WTC11 (cell line): ENCODE results near the gene MCUB. TPM values are rescaled to one million over a fixed set of nuclear protein-coding genes. Genes with fewer than 3 reads are reported as not detected.

Experiments
- ATAC-seq: fragments of 200-7000 bp; cut with Tn5 transposase; 2 replicates; pipeline ENCODE4 v1.10.0; 2021; ENCODE audit warnings: mild to moderate bottlenecking, moderate library complexity
- CTCF ChIA-PET: fragments of 300-600 bp; sonication (Branson Sonifier 250); formaldehyde crosslinking; loops from one replicate; lab custom pipeline; 2021; ENCODE audit warnings: antibody characterized with exemption; lab: Charles Lee
- POLR2A ChIA-PET: fragments of 350-600 bp; sonication (Branson Sonifier 250); formaldehyde crosslinking; loops from one replicate; lab custom pipeline; 2021; ENCODE audit warnings: antibody characterized with exemption; lab: Charles Lee
- DNase-seq: peaks from one replicate; pipeline ENCODE4 v3.0.0; 2021; ENCODE audit warnings: low spot score
- H3K27ac Mint-ChIP-seq: 2 replicates; pipeline ENCODE4 v1.8.0; 2021; ENCODE audit warnings: mixed read lengths
- H3K27me3 Mint-ChIP-seq: 2 replicates; pipeline ENCODE4 v1.8.0; 2021; ENCODE audit warnings: low read depth, mild to moderate bottlenecking, moderate library complexity, mixed read lengths
- H3K36me3 Mint-ChIP-seq: 2 replicates; pipeline ENCODE4 v1.8.0; 2021; ENCODE audit warnings: mixed read lengths
- H3K4me1 Mint-ChIP-seq: 2 replicates; pipeline ENCODE4 v1.8.0; 2022; ENCODE audit warnings: mixed read lengths
- H3K4me3 Mint-ChIP-seq: 2 replicates; pipeline ENCODE4 v1.8.0; 2021; ENCODE audit warnings: mild to moderate bottlenecking, moderate library complexity, mixed read lengths
- H3K9me3 Mint-ChIP-seq: 2 replicates; pipeline ENCODE4 v1.8.0; 2021; ENCODE audit warnings: mixed read lengths
- AFF4 ChIP-seq: sonication (generic); formaldehyde crosslinking; IDR thresholded peaks from 2 replicates; pipeline ENCODE4 v1.8.1; 2023; ENCODE audit warnings: mild to moderate bottlenecking, missing genetic modification reagents, borderline replicate concordance
- ATF1 ChIP-seq: sonication (generic); formaldehyde crosslinking; IDR thresholded peaks from 2 replicates; pipeline ENCODE4 v1.8.1; 2023; ENCODE audit warnings: mild to moderate bottlenecking, moderate library complexity, missing genetic modification reagents
- ATF2 ChIP-seq: sonication (generic); formaldehyde crosslinking; IDR thresholded peaks from 2 replicates; pipeline ENCODE4 v1.8.1; 2022; ENCODE audit warnings: low read depth, missing genetic modification reagents, borderline replicate concordance
- ATF6 ChIP-seq: sonication (generic); formaldehyde crosslinking; IDR thresholded peaks from 2 replicates; pipeline ENCODE4 v1.8.1; 2023; ENCODE audit warnings: mild to moderate bottlenecking, missing genetic modification reagents
- CREB1 ChIP-seq: sonication (generic); formaldehyde crosslinking; IDR thresholded peaks from 2 replicates; pipeline ENCODE4 v1.8.0; 2023; ENCODE audit warnings: mild to moderate bottlenecking, missing genetic modification reagents
- ERG ChIP-seq: fragments of 250-450 bp; sonication (Bioruptor Pico); IDR thresholded peaks from 2 replicates; pipeline ENCODE4 v1.8.0; 2021; ENCODE audit warnings: mild to moderate bottlenecking
- FOXJ3 ChIP-seq: sonication (generic); formaldehyde crosslinking; IDR thresholded peaks from 2 replicates; pipeline ENCODE4 v1.9.0; 2021; ENCODE audit warnings: missing genetic modification reagents, mild to moderate bottlenecking, borderline replicate concordance
- FOXK1 ChIP-seq: sonication (generic); formaldehyde crosslinking; IDR thresholded peaks from 2 replicates; pipeline ENCODE4 v1.8.0; 2022; ENCODE audit warnings: mild to moderate bottlenecking, moderate library complexity, missing genetic modification reagents
- FOXP1 ChIP-seq: sonication (generic); formaldehyde crosslinking; IDR thresholded peaks from 2 replicates; pipeline ENCODE4 v1.8.0; 2022; ENCODE audit warnings: missing genetic modification reagents, mild to moderate bottlenecking, moderate library complexity, borderline replicate concordance
- GTF2I ChIP-seq: fragments of 250-450 bp; sonication (Bioruptor Pico); conservative IDR thresholded peaks from 2 replicates; pipeline ENCODE4 v1.4.0; 2021; ENCODE audit warnings: mild to moderate bottlenecking
- JUN ChIP-seq: sonication (generic); formaldehyde crosslinking; IDR thresholded peaks from 2 replicates; pipeline ENCODE4 v1.8.0; 2023; ENCODE audit warnings: mild to moderate bottlenecking, missing genetic modification reagents
- KAT7 ChIP-seq: sonication (generic); formaldehyde crosslinking; IDR thresholded peaks from 2 replicates; pipeline ENCODE4 v1.8.1; 2023; ENCODE audit warnings: missing genetic modification reagents, mild to moderate bottlenecking, borderline replicate concordance
- NFATC4 ChIP-seq: fragments of 250-450 bp; sonication (Bioruptor Pico); IDR thresholded peaks from 2 replicates; pipeline ENCODE4 v1.9.0; 2021; ENCODE audit warnings: mild to moderate bottlenecking
- NR1H2 ChIP-seq: sonication (generic); formaldehyde crosslinking; IDR thresholded peaks from 2 replicates; pipeline ENCODE4 v1.9.0; 2021; ENCODE audit warnings: mild to moderate bottlenecking, moderate library complexity, missing genetic modification reagents
- NR2C2 ChIP-seq: sonication (generic); formaldehyde crosslinking; IDR thresholded peaks from 2 replicates; pipeline ENCODE4 v1.8.0; 2022; ENCODE audit warnings: mild to moderate bottlenecking, missing genetic modification reagents
- PRDM15 ChIP-seq: sonication (generic); formaldehyde crosslinking; IDR thresholded peaks from 2 replicates; pipeline ENCODE4 v1.8.0; 2022; ENCODE audit warnings: missing genetic modification reagents
- ZBTB21 ChIP-seq: sonication (generic); formaldehyde crosslinking; IDR thresholded peaks from 2 replicates; pipeline ENCODE4 v1.8.1; 2023; ENCODE audit warnings: mild to moderate bottlenecking, missing genetic modification reagents, borderline replicate concordance
- ZMAT4 ChIP-seq: fragments of 250-450 bp; sonication (Bioruptor Pico); IDR thresholded peaks from 2 replicates; pipeline ENCODE4 v1.9.0; 2021; ENCODE audit warnings: mild to moderate bottlenecking
- ZNF121 ChIP-seq: sonication (generic); formaldehyde crosslinking; IDR thresholded peaks from 2 replicates; pipeline ENCODE4 v1.8.0; 2023; ENCODE audit warnings: missing genetic modification reagents
- ZNF317 ChIP-seq: sonication (generic); formaldehyde crosslinking; IDR thresholded peaks from 2 replicates; pipeline ENCODE4 v1.8.1; 2023; ENCODE audit warnings: low read depth, mild to moderate bottlenecking, moderate library complexity, missing genetic modification reagents, borderline replicate concordance
- total RNA-seq: library from RNA; stranded (reverse); gene quantifications from 3 replicates; pipeline ENCODE4 v1.2.3, GENCODE V29; 2021

MCUB gene
- total RNA-seq, 1 experiment from 2014 or later, result 26.8 TPM

GRCh38 chr4:109719604-109720003 is 159.6 kb downstream of the MCUB start:
- DNase-seq, result no peak
- ATAC-seq, result no peak
- CTCF ChIA-PET, result no interaction called here
- Mint-ChIP-seq H3K9me3 (peaks cover 8% of the 10 kb centered on the region), H3K4me3 (no peak overlapping the region), H3K27me3 (no peaks in the 10 kb centered on the region), H3K27ac (no peak overlapping the region), H3K4me1 (no peaks in the 10 kb centered on the region), H3K36me3 (peaks cover 29% of the 10 kb centered on the region)
- POLR2A ChIA-PET, result no interaction called here
- no peak for TF ChIP-seq ZNF121 (CRISPR knock-in tag)
- no peak for TF ChIP-seq FOXK1 (CRISPR knock-in tag)
- no peak for TF ChIP-seq ERG (CRISPR knock-in tag)
- TF ChIP-seq GTF2I, result no peak
- TF ChIP-seq ATF1 (CRISPR knock-in tag), result no peak
- TF ChIP-seq ATF2 (CRISPR knock-in tag), result no peak
- no peak for TF ChIP-seq KAT7 (CRISPR knock-in tag)
- no peak for TF ChIP-seq FOXJ3 (CRISPR knock-in tag)
- no peak for TF ChIP-seq CREB1
- TF ChIP-seq JUN (CRISPR knock-in tag), result no peak
- no peak for TF ChIP-seq ZNF317
- TF ChIP-seq ZMAT4 (CRISPR knock-in tag), result no peak
- no peak for TF ChIP-seq FOXP1 (CRISPR knock-in tag)
- no peak for TF ChIP-seq NFATC4
- TF ChIP-seq PRDM15, result no peak
- no peak for TF ChIP-seq NR1H2 (CRISPR knock-in tag)
- TF ChIP-seq ZBTB21 (CRISPR knock-in tag), result no peak
- no peak for TF ChIP-seq NR2C2

GRCh38 chr4:109721033-109721432 is 161.0 kb downstream of the MCUB start:
- DNase-seq (no peak), ATAC-seq (no peak)
- H3K27ac Mint-ChIP-seq, result no peak overlapping the region
- no peaks in the 10 kb centered on the region for H3K27me3 Mint-ChIP-seq
- H3K4me1 Mint-ChIP-seq, result no peaks in the 10 kb centered on the region; the same call in 1 of the 2 replicates
- peaks cover 8% of the 10 kb centered on the region for H3K9me3 Mint-ChIP-seq
- peaks cover 25% of the 10 kb centered on the region for H3K36me3 Mint-ChIP-seq
- POLR2A ChIA-PET, result no interaction called here
- H3K4me3 Mint-ChIP-seq, result no peak overlapping the region
- CTCF ChIA-PET, result interaction anchor here (0.7 kb wide), 1 partner anchor 147 kb away, joined by 3 read pairs; no protein-coding TSS in a partner anchor
- TF ChIP-seq ATF6 (no peak), AFF4 (CRISPR knock-in tag) (no peak)
